Body of pancreas (tissue), 4 donors: Measurements from ENCODE around the gene SLC48A1. TPM values are rescaled to one million over a fixed set of nuclear protein-coding genes. Genes with fewer than 3 reads are reported as not detected.

Experiments
- ATAC-seq: fragments of 150-250 bp; one replicate; pipeline ENCODE4 v1.9.1; 2016
- DNase-seq, 4 donors: peaks; one replicate each; pipeline ENCODE4 v3.0.0-alpha.2; 2019
- H3K27ac ChIP-seq, 4 donors: fragments of 200-600 bp; sonication (generic); 1 replicate in 3 of 4; 2 replicates in 1 of 4; pipeline versions ENCODE4 v1.5.1 to v1.6.1; 2016 to 2019; ENCODE audit warnings: mild to moderate bottlenecking in 1 of 4, mixed read lengths in 1 of 4, moderate library complexity in 1 of 4
- H3K27me3 ChIP-seq, 2 donors: fragments of 200-600 bp; sonication (generic); one replicate each; pipeline ENCODE4 v1.6.0; 2016; ENCODE audit warnings: mild to moderate bottlenecking in 1 of 2
- H3K36me3 ChIP-seq, 2 donors: fragments of 200-600 bp; sonication (generic); replicated peaks in 1 of 2; 2 replicates each; pipeline ENCODE4 v1.5.1; 2016; ENCODE audit warnings: low read depth in 2 of 2; ENCODE audit not compliant: insufficient read depth in 1 of 2
- H3K4me1 ChIP-seq: fragments of 200-600 bp; sonication (generic); one replicate; pipeline ENCODE4 v1.6.0; 2016
- H3K4me3 ChIP-seq, 2 donors: fragments of 200-600 bp; sonication (generic); 1 replicate in 1 of 2; 2 replicates in 1 of 2; pipeline ENCODE4 v1.5.1; 2016 to 2019
- H3K9me3 ChIP-seq, 3 donors: fragments of 200-600 bp; sonication (generic); 1 replicate in 2 of 3; 2 replicates in 1 of 3; pipeline ENCODE4 v1.5.1; 2016
- CTCF ChIP-seq, 7 experiments: fragments of 450-650 bp in 4 of 7; fragments of 200-600 bp in 3 of 7; sonication (generic) in 3 of 7; IDR thresholded peaks; one replicate each; pipeline ENCODE4 v1.5.1; 2016 to 2019; ENCODE audit warnings: antibody characterized with exemption in 7 of 7
- POLR2A ChIP-seq, 3 donors: fragments of 450-650 bp; IDR thresholded peaks; one replicate each; pipeline ENCODE4 v1.6.1; 2016; ENCODE audit warnings: antibody characterized with exemption in 3 of 3, mild to moderate bottlenecking in 2 of 3
- WGBS, 2 donors: methylation state at CpG; one replicate each; pipeline ENCODE4 v1.1.5; 2017; 5-methylcytosine and 5-hydroxymethylcytosine counted together
- intact Hi-C: fragments of 100-400 bp; cut with DNase I; formaldehyde crosslinking; loops from one replicate; pipeline ENCODE4 v1.15.1; 2023
- total RNA-seq, 2 donors: library from RNA; depleted of rRNA; stranded (reverse); fragments of >200 nt; gene quantifications; one replicate each; pipeline ENCODE4 v1.1.0, GENCODE V29; 2016

The SLC48A1 gene
- total RNA-seq, 2 donors from 2014 or later = 12.7 to 22.1 TPM

GRCh38 chr12:47748899-47749298 lies 24.1 kb upstream of the SLC48A1 start:
- 70 to 93% methylated on average over 3 of the region's 3 CpGs for WGBS, 2 donors
- Histone ChIP-seq H3K36me3 (no peaks in the 10 kb centered on the region), H3K9me3 (no peaks in the 10 kb centered on the region), H3K27me3 (no peaks in the 10 kb centered on the region), H3K27ac (no peak overlapping the region), H3K4me3 (no peak overlapping the region), H3K4me1 (peaks cover 24% of the 10 kb centered on the region)
- ATAC-seq = no peak
- no peak for TF ChIP-seq POLR2A (IDR thresholded peaks at IDR 0.05)
- no peak for TF ChIP-seq CTCF (IDR thresholded peaks at IDR 0.05)
- no peak for DNase-seq
- intact Hi-C loops = no loop called here

- no peak for ATAC-seq
- 76 to 85% methylated on average over 4 to 10 of the region's 10 CpGs for WGBS, 2 donors
- DNase-seq = no peak
- H3K27ac ChIP-seq = no peak overlapping the region
- H3K36me3 ChIP-seq = no peaks in the 10 kb centered on the region
- H3K27me3 ChIP-seq = no peaks in the 10 kb centered on the region
- no peak overlapping the region for H3K4me3 ChIP-seq
- TF ChIP-seq CTCF (IDR thresholded peaks at IDR 0.05) = no peak
- TF ChIP-seq POLR2A (IDR thresholded peaks at IDR 0.05) = no peak
- H3K4me1 ChIP-seq = peaks cover 33% of the 10 kb centered on the region
- no peaks in the 10 kb centered on the region for H3K9me3 ChIP-seq
- intact Hi-C loops = no loop called here
Observed at GRCh38 chr12:47750229-47750798, 22.7 kb upstream of the SLC48A1 start.

- TF ChIP-seq CTCF (IDR thresholded peaks at IDR 0.05) = no peak
- no peak for TF ChIP-seq POLR2A (IDR thresholded peaks at IDR 0.05)
- DNase-seq (no peak), ATAC-seq (no peak)
- Histone ChIP-seq H3K4me1 (peaks cover 40% of the 10 kb centered on the region), H3K27me3 (no peaks in the 10 kb centered on the region), H3K36me3 (no peaks in the 10 kb centered on the region), H3K4me3 (no peak overlapping the region), H3K27ac (no peak overlapping the region), H3K9me3 (no peaks in the 10 kb centered on the region)
- intact Hi-C loops = no loop called here
- WGBS, 2 donors = 86 to 89% methylated on average over 16 to 18 of the region's 19 CpGs
Observed at GRCh38 chr12:47750916-47751470, 22.0 kb upstream of the SLC48A1 start.

- Histone ChIP-seq H3K9me3 (no peaks in the 10 kb centered on the region), H3K27me3 (no peaks in the 10 kb centered on the region), H3K4me1 (peaks cover 44% of the 10 kb centered on the region), H3K36me3 (no peaks in the 10 kb centered on the region), H3K4me3 (no peak overlapping the region), H3K27ac (no peak overlapping the region)
- DNase-seq = no peak
- TF ChIP-seq POLR2A (IDR thresholded peaks at IDR 0.05) = no peak
- TF ChIP-seq CTCF (IDR thresholded peaks at IDR 0.05) = no peak
- WGBS, 2 donors = 73 to 79% methylated on average over 7 to 9 of the region's 9 CpGs
- intact Hi-C loops = no loop called here
- ATAC-seq = no peak
Observed at GRCh38 chr12:47751561-47751960, 21.5 kb upstream of the SLC48A1 start.

- 85 to 89% methylated on average over 3 to 4 of the region's 4 CpGs for WGBS, 2 donors
- DNase-seq = no peak
- peaks cover 44% of the 10 kb centered on the region for H3K4me1 ChIP-seq
- peak overlapping the region in 1 of 4 donors; percentile 54 for H3K27ac ChIP-seq
- no peak for TF ChIP-seq POLR2A (IDR thresholded peaks at IDR 0.05)
- no peak for TF ChIP-seq CTCF (IDR thresholded peaks at IDR 0.05)
- no peaks in the 10 kb centered on the region for H3K36me3 ChIP-seq
- H3K27me3 ChIP-seq = no peaks in the 10 kb centered on the region
- H3K4me3 ChIP-seq = no peak overlapping the region
- intact Hi-C loops = no loop called here
- ATAC-seq = no peak
- no peaks in the 10 kb centered on the region for H3K9me3 ChIP-seq
Observed at GRCh38 chr12:47752121-47752520, 20.9 kb upstream of the SLC48A1 start.
